Fibroblast of gingiva (primary cell): Measurements from ENCODE around the gene NONO.
"Not testable (repeated sequence)": the region's sequence is repeated elsewhere in the genome, so short reads cannot be mapped to it uniquely, and the experiment has no call there.

Source experiments
- DNase-seq: peaks from one replicate; pipeline ENCODE4 v3.0.0-alpha.2; 2011; ENCODE audit warnings: low read depth

Gene NONO

DNA sequence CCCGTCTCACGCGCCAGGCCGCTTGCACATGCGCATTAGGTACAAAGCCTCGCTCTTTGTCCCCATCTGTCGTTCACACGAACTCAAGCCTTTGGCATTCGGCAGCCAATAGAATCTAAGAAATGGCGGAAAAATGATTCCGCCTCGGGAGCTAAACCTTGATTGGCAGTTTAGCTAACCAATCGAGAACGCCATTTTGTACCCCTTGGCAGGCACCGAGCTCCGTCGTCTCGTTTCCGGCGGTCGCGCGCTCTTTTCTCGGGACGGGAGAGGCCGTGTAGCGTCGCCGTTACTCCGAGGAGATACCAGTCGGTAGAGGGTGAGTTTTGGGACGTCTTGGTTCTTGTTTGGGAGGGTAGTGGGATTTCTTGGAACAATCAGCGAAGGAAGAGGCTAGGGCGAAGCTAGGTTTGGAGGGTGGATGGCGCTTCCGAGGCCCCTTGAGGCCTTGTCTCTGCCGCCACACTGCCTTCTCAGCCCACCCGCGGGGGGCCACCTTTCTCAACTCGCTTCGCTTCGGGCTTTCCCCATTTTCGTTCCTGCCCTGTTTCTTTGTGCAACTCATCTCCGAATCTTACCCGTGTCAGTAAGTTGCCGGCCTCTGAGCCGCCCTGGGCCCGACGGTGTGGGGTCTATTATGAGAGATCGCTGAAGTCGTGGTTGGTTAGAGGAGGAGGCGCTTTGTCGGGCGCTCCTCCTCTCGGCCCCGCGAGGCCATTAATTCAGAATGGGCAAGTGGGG lies at the start of gene NONO:
Gene NONO (plus strand): TSS at position 233 of the 741 bp plus-strand sequence. CDS start 7,003 bp downstream, outside the sequence.
- peak; percentile 99 for DNase-seq

- DNase-seq = no peak
Observed at GRCh38 chrX:71235482-71235881, 48.0 kb upstream of the NONO start.

DNA sequence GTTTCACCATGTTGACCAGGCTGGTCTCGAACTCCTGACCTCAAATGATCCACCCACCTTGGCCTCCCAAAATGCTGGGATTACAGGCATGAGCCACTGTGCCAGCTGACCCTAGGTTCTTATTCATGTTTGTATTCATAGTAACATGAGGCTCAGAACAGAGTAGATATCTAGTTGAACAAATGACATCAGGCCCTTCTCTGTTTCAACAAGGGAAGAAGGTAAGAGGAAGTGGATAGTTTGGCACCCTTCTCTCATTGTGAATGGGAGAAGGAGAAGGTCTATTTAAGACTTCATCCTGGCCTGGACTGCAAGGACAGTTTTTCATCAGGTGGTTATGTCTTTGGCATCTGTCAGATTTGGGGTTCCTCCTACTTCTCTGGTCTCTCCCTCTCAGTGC lies 46.6 kb upstream of the NONO start:
- no peak for DNase-seq

- no peak for DNase-seq
Observed at GRCh38 chrX:71239781-71240180, 43.7 kb upstream of the NONO start.

GRCh38 chrX:71241301-71241700 lies 42.1 kb upstream of the NONO start:
- no peak for DNase-seq

DNA sequence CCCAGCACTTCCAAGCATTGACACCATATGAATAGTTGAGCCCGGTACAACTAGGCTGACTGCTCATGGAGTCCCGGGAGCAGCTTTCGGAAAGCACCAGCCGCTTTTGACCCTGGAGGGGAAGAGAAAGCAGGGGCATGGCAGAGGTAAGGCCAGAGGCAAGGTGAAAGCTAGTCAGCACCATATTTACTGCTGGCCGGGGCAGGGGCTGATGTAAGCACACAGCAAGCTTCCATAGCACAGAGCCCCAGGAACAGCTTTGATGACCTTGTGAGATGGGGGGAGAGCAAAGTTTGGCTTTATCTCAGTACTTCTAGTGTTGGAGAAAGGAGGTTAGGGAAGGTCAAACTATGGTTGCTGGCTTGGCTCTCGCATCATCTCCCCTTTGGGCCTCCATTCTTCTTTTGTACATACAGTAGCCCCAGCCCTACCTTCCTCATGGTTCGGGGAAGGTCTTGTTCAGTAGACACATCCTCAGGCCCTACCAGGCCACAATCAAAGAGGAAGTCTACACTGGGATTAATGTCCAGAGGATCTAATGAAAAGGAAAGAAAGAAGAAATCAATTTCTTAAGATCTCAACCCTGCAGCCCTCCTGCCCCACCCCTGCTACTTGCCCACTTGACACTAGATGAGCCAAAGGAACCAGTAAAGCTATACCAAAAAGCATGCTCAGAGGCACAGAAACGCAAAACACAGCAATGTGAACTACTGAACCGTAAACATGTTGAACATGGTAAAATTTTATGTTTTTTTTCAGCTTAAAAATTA lies 38.9 kb upstream of the NONO start:
- DNase-seq = no peak

GRCh38 chrX:71245159-71245558 lies 38.3 kb upstream of the NONO start:
- no peak for DNase-seq

- DNase-seq = no peak
Observed at GRCh38 chrX:71250841-71251240, 32.6 kb upstream of the NONO start.

GRCh38 chrX:71251466-71251973 lies 31.9 kb upstream of the NONO start:
- DNase-seq = no peak

DNA sequence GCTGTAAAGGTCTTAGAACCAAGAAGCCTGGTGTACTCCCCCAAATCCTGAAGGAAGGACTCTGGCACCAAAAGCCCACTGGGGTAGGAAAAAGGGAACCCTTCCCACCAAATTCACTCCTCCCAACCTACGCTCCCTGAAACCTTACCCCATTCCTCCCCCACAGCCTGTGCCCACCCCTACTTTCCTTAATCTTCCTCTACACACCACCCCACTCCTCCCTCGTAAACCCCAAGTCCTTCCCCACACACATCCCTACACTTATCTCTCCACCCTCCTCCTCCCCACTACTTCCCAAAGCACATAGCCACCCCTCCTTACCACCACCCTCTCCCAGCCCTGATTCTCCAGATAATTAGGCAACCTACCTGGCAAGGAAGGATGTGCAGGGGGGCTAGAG lies 31.2 kb upstream of the NONO start:
- DNase-seq = no peak

DNA sequence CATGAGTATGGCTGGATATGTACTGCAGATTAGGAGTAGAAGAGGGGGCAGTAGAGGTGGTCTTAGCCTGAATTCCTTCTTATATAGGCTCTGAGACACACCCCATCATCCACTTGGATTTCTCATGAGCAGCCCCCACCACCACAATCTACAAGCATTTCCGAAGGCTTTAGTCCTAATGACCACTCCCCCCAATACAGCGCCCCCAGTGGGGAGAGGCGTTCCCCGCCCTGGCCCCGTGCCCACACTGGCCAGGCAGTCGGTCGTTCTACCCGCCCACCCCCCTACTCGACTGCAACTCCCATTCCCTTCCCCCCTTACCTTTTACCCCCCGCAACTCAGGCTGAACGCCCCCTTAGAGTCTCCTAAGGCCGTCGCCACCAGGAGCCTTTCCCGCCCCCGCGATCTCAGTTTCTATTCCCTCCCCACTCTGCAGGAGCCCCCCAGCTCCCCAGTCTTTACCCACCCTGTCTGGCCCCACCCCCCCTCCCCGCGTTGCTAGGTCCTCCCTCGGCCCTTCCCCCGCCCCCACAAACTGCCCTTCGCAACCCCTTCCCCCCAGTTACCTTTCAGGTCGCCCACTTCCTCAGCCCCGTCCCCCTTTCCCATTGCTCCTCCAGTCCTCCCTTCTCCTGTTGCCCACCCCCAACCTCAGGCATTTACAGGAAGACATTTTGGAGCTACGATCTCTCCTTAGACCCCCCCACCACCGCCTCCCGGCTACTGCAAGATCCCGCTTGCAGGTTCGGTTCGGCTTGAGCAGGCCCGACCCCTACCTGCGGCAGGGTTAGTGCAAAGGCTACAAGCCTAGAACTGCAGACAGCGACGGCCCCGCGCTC lies 30.0 kb upstream of the NONO start:
- peak; percentile 10 for DNase-seq

DNA sequence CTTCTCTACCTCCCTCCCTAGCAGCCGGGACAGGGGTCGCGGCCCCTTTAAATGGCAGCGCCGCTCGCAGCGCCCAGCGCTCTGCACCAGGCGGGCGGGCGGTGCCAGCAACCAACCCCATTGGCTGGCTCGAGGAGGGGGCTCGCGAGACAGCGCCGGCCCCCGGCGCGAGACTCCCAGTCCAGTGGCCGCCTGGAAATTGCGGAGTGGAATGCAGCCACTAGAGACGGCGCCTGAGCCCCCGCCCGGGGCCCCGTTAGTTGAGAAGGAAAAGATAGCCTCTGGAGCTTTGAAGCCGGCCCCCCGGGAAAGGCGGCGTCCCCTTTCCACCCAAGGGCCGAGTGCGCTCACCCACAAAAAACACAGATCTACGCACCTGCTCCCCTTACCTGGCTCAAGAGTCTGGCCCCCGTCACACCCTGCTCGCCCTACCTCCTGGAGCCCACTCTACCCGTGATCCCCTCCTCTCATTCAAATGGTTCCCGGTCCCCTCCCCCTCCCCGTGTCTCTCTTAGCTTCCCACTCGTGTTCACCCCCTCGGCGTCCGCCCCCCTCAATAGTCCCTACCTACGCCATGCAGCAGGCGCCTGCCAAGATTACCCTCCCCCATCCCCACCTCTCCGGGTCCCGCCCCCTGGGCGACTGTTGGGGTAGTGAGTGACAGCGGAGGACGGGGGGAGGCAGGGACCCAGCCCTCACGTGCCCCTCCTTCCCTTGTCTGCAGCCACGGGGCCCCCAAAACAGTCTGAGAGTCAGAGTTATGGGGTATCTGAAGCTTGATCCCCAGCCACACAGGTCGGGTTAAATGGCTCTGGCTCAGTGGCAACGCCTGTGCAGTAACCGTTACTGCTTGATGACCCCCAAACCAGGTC lies 29.1 kb upstream of the NONO start, which contains the start of gene ZMYM3:
Gene ZMYM3 (minus strand): TSS at position 49 of the 872 bp plus-strand sequence. CDS start 885 bp downstream, outside the sequence.
- peak; percentile 80 for DNase-seq

DNA sequence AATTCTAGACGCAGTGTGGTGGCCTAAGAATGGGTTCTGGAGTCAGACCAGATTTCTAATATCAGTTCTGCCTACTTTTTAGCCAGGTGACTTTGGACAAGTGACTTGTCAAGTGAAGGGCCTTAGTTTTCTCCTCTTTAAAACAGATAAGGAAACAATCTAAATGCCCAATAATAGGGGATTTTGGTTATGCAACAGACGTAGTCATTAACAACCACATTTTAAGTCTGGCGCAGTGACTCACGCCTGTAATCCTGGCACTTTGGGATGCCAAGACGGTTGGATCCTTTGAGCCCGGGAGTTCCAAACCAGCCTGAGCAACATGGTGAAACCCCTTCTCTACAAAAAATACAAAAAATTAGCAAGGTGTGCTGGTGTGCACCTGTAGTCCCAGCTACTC lies 27.4 kb upstream of the NONO start:
- DNase-seq = no peak

- no peak for DNase-seq
Observed at GRCh38 chrX:71256856-71257255, 26.6 kb upstream of the NONO start.

DNA sequence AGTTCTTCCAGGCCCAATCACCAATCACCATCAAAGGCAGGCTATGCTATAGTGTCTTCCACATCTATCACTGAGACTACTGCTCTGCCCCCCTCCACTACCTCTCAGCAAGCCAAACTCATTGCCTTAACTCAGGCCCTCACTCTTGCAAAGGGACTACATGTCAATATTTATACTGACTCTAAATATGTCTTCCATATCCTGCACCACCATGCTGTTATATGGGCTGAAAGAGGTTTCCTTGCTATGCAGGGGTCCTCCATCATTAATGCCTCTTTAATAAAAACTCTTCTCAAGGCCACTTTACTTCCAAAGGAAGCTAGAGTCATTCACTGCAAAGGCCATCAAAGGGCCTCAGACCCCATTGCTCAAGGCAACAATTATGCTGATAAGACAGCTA lies 14.8 kb upstream of the NONO start:
- not testable (repeated sequence) for DNase-seq

- DNase-seq = no peak
Observed at GRCh38 chrX:71269801-71270395, 13.5 kb upstream of the NONO start.

DNA sequence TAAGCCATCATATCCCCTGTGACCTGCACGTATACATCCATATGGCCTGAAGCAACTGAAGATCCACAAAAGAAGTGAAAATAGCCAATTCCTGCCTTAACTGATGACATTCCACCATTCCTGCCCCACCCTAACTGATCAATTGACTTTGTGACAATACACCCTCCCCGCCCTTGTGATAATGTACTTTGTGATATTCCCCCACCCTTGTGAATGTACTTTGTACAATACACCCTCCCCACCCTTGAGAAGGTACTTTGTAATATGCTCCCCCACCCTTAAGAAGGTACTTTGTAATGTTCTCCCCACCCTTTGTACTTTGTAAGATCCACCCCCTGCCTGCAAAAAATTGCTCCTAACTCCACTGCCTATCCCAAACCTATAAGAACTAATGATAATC lies 11.1 kb upstream of the NONO start:
- DNase-seq = not testable (repeated sequence)

DNA sequence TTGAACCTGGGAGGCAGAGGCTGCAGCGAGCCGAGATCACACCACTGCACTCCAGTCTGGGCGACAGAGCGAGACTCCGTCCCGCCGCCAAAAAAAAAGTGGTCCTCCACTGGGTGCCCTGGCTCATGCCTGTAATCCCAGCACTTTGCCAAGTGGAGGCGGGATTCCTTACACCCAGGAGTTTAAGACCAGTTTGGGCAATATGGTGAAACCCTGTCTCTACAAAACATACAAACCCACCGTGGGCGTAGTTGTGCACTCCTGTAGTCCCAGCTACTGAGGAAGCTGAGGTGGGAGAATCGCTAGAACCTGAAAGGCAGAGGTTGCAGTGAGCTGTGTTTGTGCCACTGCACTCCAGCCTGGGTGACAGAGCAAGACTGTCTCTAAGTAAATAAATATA lies 2.1 kb upstream of the NONO start:
- DNase-seq = not testable (repeated sequence)

DNA sequence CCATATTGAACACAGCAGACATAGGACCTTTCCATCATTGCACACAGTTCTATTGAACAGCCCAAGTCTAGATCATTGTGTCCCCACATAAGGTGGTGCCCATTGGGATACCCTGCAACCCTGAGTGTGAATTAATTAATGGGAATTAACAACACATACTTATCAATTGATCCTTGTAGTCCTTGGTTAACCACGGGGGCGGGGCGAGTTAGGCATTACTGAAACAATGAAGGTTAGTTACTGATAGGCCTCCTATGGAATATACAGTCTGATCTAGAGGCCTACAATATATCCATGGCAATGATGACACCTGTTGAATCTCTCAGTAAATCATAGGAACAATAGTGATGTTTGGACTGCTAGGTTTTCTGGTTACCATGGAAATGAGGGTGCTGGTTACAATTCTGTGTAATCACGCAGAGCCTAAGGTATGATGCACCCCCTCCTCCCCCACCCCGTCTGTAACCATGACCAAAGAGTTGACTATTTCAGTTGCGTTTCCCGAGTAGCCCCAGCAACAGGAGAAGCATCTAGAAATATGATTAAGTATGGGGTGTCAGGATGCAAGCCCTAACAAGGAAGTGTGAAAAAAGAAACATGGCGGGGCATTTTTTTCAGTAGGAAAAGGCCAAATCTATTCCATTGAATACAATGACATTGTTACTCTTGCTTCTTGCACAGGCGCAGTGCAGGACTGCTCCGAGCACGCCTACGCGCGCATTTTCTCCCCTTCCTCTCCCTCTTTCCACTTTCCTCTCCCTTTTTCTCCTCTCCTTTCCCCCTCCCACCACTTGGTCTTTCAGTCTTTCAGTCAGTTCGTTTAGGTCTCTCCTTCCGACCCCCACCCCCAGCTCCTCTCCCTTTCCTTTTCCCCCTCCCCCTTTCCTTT lies 677 bp upstream of the NONO start:
- peak; percentile 21 for DNase-seq

GRCh38 chrX:71285929-71286328 lies 2.5 kb downstream of the NONO start:
- DNase-seq = no peak
